ENCODE measurements around the gene FBXO15.

FBXO15 gene

DNA sequence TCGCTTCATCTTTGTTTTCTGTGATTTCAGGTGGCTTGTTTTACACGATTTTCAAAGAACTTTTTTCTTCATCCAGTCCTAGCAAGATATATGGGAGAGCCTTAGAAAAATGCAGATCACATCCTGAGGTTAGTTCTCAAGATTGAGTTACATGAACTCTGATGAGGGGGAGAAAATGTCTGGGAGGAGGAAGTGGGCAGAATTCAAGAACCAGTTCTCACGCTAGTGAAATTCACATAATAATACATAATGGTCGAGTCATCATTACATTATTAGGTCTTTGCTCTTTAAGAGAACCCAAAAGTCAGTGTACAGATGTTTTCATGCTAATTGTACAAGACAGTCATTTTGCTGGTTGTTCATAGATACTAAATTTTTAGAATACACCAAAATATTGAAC lies 7.6 kb upstream of the FBXO15 start (continued):
- TF ChIP-seq, protein P1, sequence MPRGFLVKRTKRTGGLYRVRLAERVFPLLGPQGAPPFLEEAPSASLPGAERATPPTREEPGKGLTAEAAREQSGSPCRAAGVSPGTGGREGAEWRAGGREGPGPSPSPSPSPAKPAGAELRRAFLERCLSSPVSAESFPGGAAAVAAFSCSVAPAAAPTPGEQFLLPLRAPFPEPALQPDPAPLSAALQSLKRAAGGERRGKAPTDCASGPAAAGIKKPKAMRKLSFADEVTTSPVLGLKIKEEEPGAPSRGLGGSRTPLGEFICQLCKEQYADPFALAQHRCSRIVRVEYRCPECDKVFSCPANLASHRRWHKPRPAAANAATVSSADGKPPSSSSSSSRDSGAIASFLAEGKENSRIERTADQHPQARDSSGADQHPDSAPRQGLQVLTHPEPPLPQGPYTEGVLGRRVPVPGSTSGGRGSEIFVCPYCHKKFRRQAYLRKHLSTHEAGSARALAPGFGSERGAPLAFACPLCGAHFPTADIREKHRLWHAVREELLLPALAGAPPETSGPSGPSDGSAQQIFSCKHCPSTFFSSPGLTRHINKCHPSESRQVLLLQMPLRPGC (tag by site-specific recombination; IDR thresholded peaks at IDR 0.05), result no peak
- no peak for TF ChIP-seq ZNF621 (tag by site-specific recombination; IDR thresholded peaks at IDR 0.05)
- no peak for TF ChIP-seq BCL11A (tag by site-specific recombination; IDR thresholded peaks at IDR 0.05; ENCODE audit: low read depth)

DNA sequence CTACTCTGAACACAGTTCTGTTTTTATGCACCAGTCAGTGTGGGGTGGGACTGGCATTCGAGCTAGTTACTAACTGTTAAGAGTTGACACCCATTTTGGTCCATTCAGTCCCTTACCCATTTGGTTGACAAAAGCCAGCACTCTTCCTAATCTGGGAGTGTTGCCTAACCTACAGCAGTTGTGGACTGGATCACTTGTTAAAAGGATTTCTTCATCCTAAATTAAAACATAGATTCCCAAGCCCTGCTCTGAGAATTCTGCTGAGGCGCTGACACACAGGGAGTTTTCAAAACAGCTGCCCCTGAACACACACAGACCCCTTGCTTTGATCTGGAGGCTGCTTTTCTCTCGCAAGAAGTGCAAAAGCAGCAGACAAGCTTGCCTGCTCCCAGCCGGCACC lies 7.1 kb upstream of the FBXO15 start:
- CTCF ChIA-PET, result interaction anchor here (0.6 to 1.1 kb wide), 2 partner anchors 188 to 1399 kb away, joined by 3 to 5 read pairs; no protein-coding TSS in a partner anchor
- Histone ChIP-seq H3K9me3 (ENCODE audit: control insufficient read depth, insufficient read depth, low read depth, low read length) (no peaks in the 10 kb centered on the region), H3K36me3 (ENCODE audit: control insufficient read depth in 2 of 2, insufficient read depth in 1 of 2, low read length in 2 of 2) (peaks cover 35 to 67% of the 10 kb centered on the region in 2 experiments), H3K4me1 (ENCODE audit: control insufficient read depth, insufficient read depth, low read length) (peaks cover 2% of the 10 kb centered on the region; the same call in 1 of the 2 replicates), H3K4me3 (ENCODE audit: low read depth, low read length) (no peak overlapping the region), H3K27ac (ENCODE audit: extremely low read depth, low read depth, low read length) (no peak overlapping the region)
- TF ChIP-seq MEIS1 (CRISPR knock-in tag; IDR thresholded peaks at IDR 0.05; ENCODE audit: borderline replicate concordance) (no peak), ZBTB8A (tag by site-specific recombination; IDR thresholded peaks at IDR 0.05) (no peak)
- POLR2A ChIA-PET, result no interaction called here

DNA sequence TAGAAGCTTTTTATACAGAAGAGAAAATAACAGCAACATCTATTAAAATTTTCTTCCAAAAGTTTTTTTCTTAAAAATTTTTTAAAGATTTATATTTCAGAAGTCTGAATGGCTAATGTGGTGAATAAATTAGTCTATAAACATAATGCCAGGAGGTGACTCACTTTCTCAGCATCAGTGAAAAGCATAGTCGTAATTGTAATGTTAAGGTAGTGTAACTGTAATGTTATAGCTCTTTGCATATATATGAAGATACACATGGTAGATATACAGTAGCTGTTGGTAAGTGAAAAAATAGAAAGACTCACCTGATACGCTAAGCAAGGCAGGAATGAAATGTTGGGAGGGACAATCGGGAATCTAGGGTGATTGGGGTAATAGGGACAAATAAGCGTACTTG lies 6.2 kb upstream of the FBXO15 start:
- TF ChIP-seq ZFP37 (tag by site-specific recombination; IDR thresholded peaks at IDR 0.05), result no peak
- TF ChIP-seq ZNF510 (tag by site-specific recombination; IDR thresholded peaks at IDR 0.05; ENCODE audit: insufficient replicate concordance), result no peak
- TF ChIP-seq ZBTB1 (tag by site-specific recombination; IDR thresholded peaks at IDR 0.05), result no peak
- no peak for TF ChIP-seq ZNF596 (tag by site-specific recombination; IDR thresholded peaks at IDR 0.05)
- TF ChIP-seq ZNF837 (tag by site-specific recombination; IDR thresholded peaks at IDR 0.05), result no peak
- TF ChIP-seq, protein P2, sequence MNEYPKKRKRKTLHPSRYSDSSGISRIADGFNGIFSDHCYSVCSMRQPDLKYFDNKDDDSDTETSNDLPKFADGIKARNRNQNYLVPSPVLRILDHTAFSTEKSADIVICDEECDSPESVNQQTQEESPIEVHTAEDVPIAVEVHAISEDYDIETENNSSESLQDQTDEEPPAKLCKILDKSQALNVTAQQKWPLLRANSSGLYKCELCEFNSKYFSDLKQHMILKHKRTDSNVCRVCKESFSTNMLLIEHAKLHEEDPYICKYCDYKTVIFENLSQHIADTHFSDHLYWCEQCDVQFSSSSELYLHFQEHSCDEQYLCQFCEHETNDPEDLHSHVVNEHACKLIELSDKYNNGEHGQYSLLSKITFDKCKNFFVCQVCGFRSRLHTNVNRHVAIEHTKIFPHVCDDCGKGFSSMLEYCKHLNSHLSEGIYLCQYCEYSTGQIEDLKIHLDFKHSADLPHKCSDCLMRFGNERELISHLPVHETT (tag by site-specific recombination; IDR thresholded peaks at IDR 0.05), result no peak
- no peak for TF ChIP-seq ZNF660 (tag by site-specific recombination; IDR thresholded peaks at IDR 0.05)
- TF ChIP-seq, protein P3, sequence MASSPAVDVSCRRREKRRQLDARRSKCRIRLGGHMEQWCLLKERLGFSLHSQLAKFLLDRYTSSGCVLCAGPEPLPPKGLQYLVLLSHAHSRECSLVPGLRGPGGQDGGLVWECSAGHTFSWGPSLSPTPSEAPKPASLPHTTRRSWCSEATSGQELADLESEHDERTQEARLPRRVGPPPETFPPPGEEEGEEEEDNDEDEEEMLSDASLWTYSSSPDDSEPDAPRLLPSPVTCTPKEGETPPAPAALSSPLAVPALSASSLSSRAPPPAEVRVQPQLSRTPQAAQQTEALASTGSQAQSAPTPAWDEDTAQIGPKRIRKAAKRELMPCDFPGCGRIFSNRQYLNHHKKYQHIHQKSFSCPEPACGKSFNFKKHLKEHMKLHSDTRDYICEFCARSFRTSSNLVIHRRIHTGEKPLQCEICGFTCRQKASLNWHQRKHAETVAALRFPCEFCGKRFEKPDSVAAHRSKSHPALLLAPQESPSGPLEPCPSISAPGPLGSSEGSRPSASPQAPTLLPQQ (tag by site-specific recombination; IDR thresholded peaks at IDR 0.05), result no peak
- no peak for TF ChIP-seq ZNF416 (tag by site-specific recombination; IDR thresholded peaks at IDR 0.05)
- TF ChIP-seq ZNF747 (tag by site-specific recombination; IDR thresholded peaks at IDR 0.05), result no peak
- TF ChIP-seq YY1 (tag by site-specific recombination; IDR thresholded peaks at IDR 0.05), result no peak
- TF ChIP-seq ZNF555 (tag by site-specific recombination; conservative IDR thresholded peaks at IDR 0.05), result no peak
- ChIA-PET CTCF (interaction anchor here (0.6 to 1.5 kb wide), 7 partner anchors 11 to 1398 kb away, joined by 3 to 5 read pairs (median 3); no protein-coding TSS in a partner anchor), POLR2A (no interaction called here)
- H3K4me1 ChIP-seq (ENCODE audit: control insufficient read depth, insufficient read depth, low read length), result peaks cover 3% of the 10 kb centered on the region; the same call in 1 of the 2 replicates
- H3K27ac ChIP-seq (ENCODE audit: extremely low read depth, low read depth, low read length), result no peak overlapping the region
- H3K9me3 ChIP-seq (ENCODE audit: control insufficient read depth, insufficient read depth, low read depth, low read length), result no peaks in the 10 kb centered on the region
- H3K4me3 ChIP-seq (ENCODE audit: low read depth, low read length), result no peak overlapping the region
- peaks cover 28 to 64% of the 10 kb centered on the region in 2 experiments for H3K36me3 ChIP-seq (ENCODE audit: control insufficient read depth in 2 of 2, insufficient read depth in 1 of 2, low read length in 2 of 2)

Data from HEK293 (cell line).